Muscle of leg (tissue), 11 donors: ENCODE results near the gene RTN4. TPM values are rescaled to one million over a fixed set of nuclear protein-coding genes. Genes with fewer than 3 reads are reported as not detected.

Source experiments
- DNase-seq: peaks from one replicate; pipeline ENCODE4 v3.0.0; 2013
- H3K27ac ChIP-seq: one replicate; pipeline ENCODE4 v1.5.1; 2013; ENCODE audit warnings: mild to moderate bottlenecking, low read length, control low read depth
- H3K27me3 ChIP-seq: one replicate; pipeline ENCODE4 v1.6.1; 2013; ENCODE audit warnings: low read length; ENCODE audit not compliant: control insufficient read depth, insufficient read depth
- H3K36me3 ChIP-seq: one replicate; pipeline ENCODE4 v1.6.1; 2013; ENCODE audit warnings: low read length; ENCODE audit not compliant: control insufficient read depth, insufficient read depth
- H3K4me1 ChIP-seq: one replicate; pipeline ENCODE4 v1.6.1; 2013; ENCODE audit warnings: low read length; ENCODE audit not compliant: control insufficient read depth, insufficient read depth
- H3K4me3 ChIP-seq: one replicate; pipeline ENCODE4 v1.5.1; 2013; ENCODE audit warnings: low read length, control low read depth
- H3K9me3 ChIP-seq: replicated peaks from 2 replicates; pipeline ENCODE4 v1.6.1; 2013; ENCODE audit warnings: low read depth, low read length; ENCODE audit not compliant: control insufficient read depth
- WGBS: methylation state at CpG from one replicate; pipeline ENCODE4 v1.1.5; 2013; ENCODE audit warnings: missing lambda C conversion rate; ENCODE audit not compliant: insufficient coverage; 5-methylcytosine and 5-hydroxymethylcytosine counted together
- polyA plus RNA-seq, 8 donors: library from polyadenylated mRNA; unstranded; fragments of 120-200 nt; gene quantifications; one replicate each; pipeline versions ENCODE4 v1.2.1 to v1.2.3, GENCODE V29; 2013; ENCODE audit warnings: inconsistent platforms in 1 of 8, low replicate concordance in 1 of 8; ENCODE audit not compliant: insufficient read length in 8 of 8, insufficient read depth in 1 of 8
- total RNA-seq: library from RNA; stranded (reverse); fragments of 120-200 nt; gene quantifications from one replicate; pipeline ENCODE4 v1.2.4, GENCODE V29; 2013

Gene RTN4
- total and polyA plus RNA-seq, 9 donors = 456 to 781 (median 588) TPM

DNA sequence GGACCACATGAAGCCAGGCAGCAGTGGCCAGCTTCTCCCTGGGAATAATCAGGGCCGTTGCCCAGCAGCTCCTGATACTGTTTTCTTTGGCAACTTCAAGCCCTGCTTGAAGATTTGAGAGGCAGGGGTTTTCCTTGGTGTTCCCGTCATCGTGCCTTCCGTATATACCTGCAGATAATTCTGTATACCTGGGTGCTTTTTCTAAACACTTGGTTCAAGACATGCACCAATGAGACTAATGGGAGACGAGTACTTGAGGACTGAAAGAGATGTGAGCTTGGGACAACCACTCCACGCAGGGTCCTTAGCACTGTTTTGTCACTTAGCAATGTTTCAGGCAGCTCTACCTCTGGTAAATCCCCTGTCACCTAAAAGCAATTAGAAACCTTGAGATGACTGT lies 118.8 kb downstream of the RTN4 start:
- WGBS = 66% methylated on average over 3 of the region's 6 CpGs

GRCh38 chr2:54928719-54929118 lies 121.5 kb downstream of the RTN4 start:
- no peaks in the 10 kb centered on the region for H3K9me3 ChIP-seq
- DNase-seq = no peak
- H3K4me3 ChIP-seq = no peak overlapping the region
- H3K36me3 ChIP-seq = no peaks in the 10 kb centered on the region
- no peak overlapping the region for H3K27ac ChIP-seq
- no CpG with 5 or more reads among the region's 4 CpGs for WGBS
- no peaks in the 10 kb centered on the region for H3K27me3 ChIP-seq
- peaks cover 20% of the 10 kb centered on the region for H3K4me1 ChIP-seq

More for the DNA sequence above, 118.8 kb downstream of the RTN4 start:
- Histone ChIP-seq H3K36me3 (no peaks in the 10 kb centered on the region), H3K4me3 (no peak overlapping the region), H3K9me3 (no peaks in the 10 kb centered on the region), H3K27ac (no peak overlapping the region), H3K4me1 (peaks cover 14% of the 10 kb centered on the region), H3K27me3 (no peaks in the 10 kb centered on the region)
- no peak for DNase-seq

- no peak for DNase-seq
- Histone ChIP-seq H3K27ac (peak overlapping the region; percentile 81), H3K4me1 (peaks cover 20% of the 10 kb centered on the region), H3K4me3 (no peak overlapping the region), H3K36me3 (no peaks in the 10 kb centered on the region), H3K9me3 (no peaks in the 10 kb centered on the region), H3K27me3 (no peaks in the 10 kb centered on the region)
- WGBS = 96% methylated on average over 12 of the region's 16 CpGs
These were observed 122.3 kb downstream of the RTN4 start for GRCh38 chr2:54927751-54928615.

DNA sequence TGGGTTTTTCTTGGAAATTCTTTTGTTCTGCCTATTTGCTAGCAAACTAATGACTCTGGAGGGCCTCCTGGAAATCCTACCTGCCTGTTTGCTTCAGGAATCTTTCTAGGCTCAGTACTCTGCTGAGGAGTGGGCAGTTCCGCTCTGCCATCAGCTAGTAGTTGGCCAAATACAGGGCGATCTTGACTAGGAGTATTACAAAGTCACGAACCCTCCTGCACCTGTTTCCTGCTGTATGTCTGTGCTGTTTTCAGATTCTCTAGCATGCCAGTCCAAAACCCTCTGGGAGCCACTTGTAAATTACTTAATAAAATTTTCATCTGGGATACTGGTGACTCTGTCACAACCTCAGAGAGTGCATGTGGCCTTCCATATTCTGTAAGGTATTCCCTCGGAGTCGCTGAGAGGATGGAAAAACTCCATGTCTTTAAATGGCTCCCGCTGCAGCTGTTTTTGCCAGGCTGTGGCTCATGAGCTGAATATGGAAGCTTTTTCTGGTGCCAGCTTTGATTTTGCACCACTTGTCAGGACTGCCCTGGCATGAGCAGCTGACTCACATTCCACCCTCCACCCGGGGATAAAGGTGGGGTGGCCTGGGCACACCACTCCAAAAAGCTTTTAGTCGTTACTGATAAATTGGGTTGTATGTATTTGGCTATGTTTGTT lies 123.0 kb downstream of the RTN4 start:
- H3K27ac ChIP-seq = peak overlapping the region; percentile 81
- no peak overlapping the region for H3K4me3 ChIP-seq
- no peaks in the 10 kb centered on the region for H3K27me3 ChIP-seq

GRCh38 chr2:54925022-54925421 lies 125.2 kb downstream of the RTN4 start:
- H3K27me3 ChIP-seq = no peaks in the 10 kb centered on the region
- peaks cover 17% of the 10 kb centered on the region for H3K4me1 ChIP-seq
- DNase-seq = no peak
- H3K36me3 ChIP-seq = no peaks in the 10 kb centered on the region
- no peaks in the 10 kb centered on the region for H3K9me3 ChIP-seq
- H3K27ac ChIP-seq = no peak overlapping the region
- no peak overlapping the region for H3K4me3 ChIP-seq
- 77% methylated on average over 2 of the region's 4 CpGs for WGBS

More for the DNA sequence above, 123.0 kb downstream of the RTN4 start:
- Histone ChIP-seq H3K36me3 (no peaks in the 10 kb centered on the region), H3K9me3 (no peaks in the 10 kb centered on the region), H3K4me1 (peaks cover 20% of the 10 kb centered on the region)
- 76% methylated on average over 3 of the region's 8 CpGs for WGBS
- peak; percentile 51 for DNase-seq

- Histone ChIP-seq H3K27me3 (no peaks in the 10 kb centered on the region), H3K27ac (no peak overlapping the region), H3K4me3 (no peak overlapping the region), H3K9me3 (no peaks in the 10 kb centered on the region), H3K36me3 (no peaks in the 10 kb centered on the region), H3K4me1 (peaks cover 17% of the 10 kb centered on the region)
- WGBS = 60% methylated on average over 1 of the region's 1 CpG
- no peak for DNase-seq
These were observed 126.1 kb downstream of the RTN4 start for GRCh38 chr2:54924121-54924520.

Other genes starting within 250 kb of the RTN4 start
- gene CLHC1, start 181.8 kb upstream of the RTN4 start, total RNA-seq = 9.3 TPM
- gene CLHC1, start 181.8 kb upstream of the RTN4 start, polyA plus RNA-seq = 10 to 100 TPM in 3 of 8 donors, 1 to 10 TPM in 5; 6.4 to 15.1 (median 8.7) TPM
- gene RPS27A, start 182.2 kb upstream of the RTN4 start, total RNA-seq = 3,214 TPM
- 1,000 to 10,000 TPM; 2,013 to 2,531 (median 2,219) TPM for gene RPS27A, start 182.2 kb upstream of the RTN4 start, polyA plus RNA-seq
- 22.0 TPM for gene MTIF2, start 218.8 kb upstream of the RTN4 start, total RNA-seq
- 10 to 100 TPM; 17.0 to 23.4 (median 19.9) TPM for gene MTIF2, start 218.8 kb upstream of the RTN4 start, polyA plus RNA-seq